Measurements from ENCODE around the gene DMD. TPM values are rescaled to one million over a fixed set of nuclear protein-coding genes. Genes with fewer than 3 reads are reported as not detected.
"Not testable (repeated sequence)": the region's sequence is repeated elsewhere in the genome, so short reads cannot be mapped to it uniquely, and the experiment has no call there.

Gene DMD
- total RNA-seq, 5 donors from 2014 or later (not counting 1 experiment from before 2014, with no cell fraction given): 0.73 to 1.6 (median 0.88) TPM; not detected in 1

GRCh38 chrX:33188881-33189280, 22.5 kb downstream of the DMD start:
- Histone ChIP-seq H3K36me3 (ENCODE audit: control insufficient read depth in 2 of 2, extremely low read depth in 1 of 2, insufficient read depth in 1 of 2, low read length in 1 of 2) (no peaks in the 10 kb centered on the region), H3K27ac (ENCODE audit: low read length) (no peak overlapping the region), H3K9me3 (no peaks in the 10 kb centered on the region), H3K27me3 (replicated peaks in 1 of 2; ENCODE audit: control insufficient read depth in 2 of 2, extremely low read depth in 1 of 2, insufficient read depth in 2 of 2, low read length in 1 of 2) (no peaks in the 10 kb centered on the region), H3K4me3 (ENCODE audit: control insufficient read depth in 1 of 2, extremely low read depth in 1 of 2, low read length in 1 of 2) (no peak overlapping the region), H3K4me1 (ENCODE audit: control insufficient read depth in 1 of 2, extremely low read depth in 1 of 2, insufficient read depth in 2 of 2, low read length in 2 of 2) (no peaks in the 10 kb centered on the region)
- peaks cover 0 to 4% (median 0%) of the 10 kb centered on the region in 3 donors for H3K9me3 Mint-ChIP-seq
- CTCF ChIA-PET: no interaction called here
- DNase-seq (no peak), ATAC-seq (replicated peaks in 1 of 4) (no peak)
- no peak overlapping the region for H3K27ac Mint-ChIP-seq
- H3K4me1 Mint-ChIP-seq: no peaks in the 10 kb centered on the region
- no peaks in the 10 kb centered on the region for H3K36me3 Mint-ChIP-seq
- H3K4me3 Mint-ChIP-seq: no peak overlapping the region
- H3K27me3 Mint-ChIP-seq: peaks cover 0 to 11% of the 10 kb centered on the region in 2 donors
- POLR2A ChIA-PET: no interaction called here

- no peak for ATAC-seq (replicated peaks in 1 of 4)
- Mint-ChIP-seq H3K27me3 (peaks cover 0 to 11% of the 10 kb centered on the region in 2 donors), H3K36me3 (no peaks in the 10 kb centered on the region), H3K27ac (no peak overlapping the region), H3K9me3 (peaks cover 0 to 4% (median 0%) of the 10 kb centered on the region in 3 donors), H3K4me3 (no peak overlapping the region), H3K4me1 (no peaks in the 10 kb centered on the region)
- ChIA-PET POLR2A (no interaction called here), CTCF (no interaction called here)
- Histone ChIP-seq H3K4me3 (ENCODE audit: control insufficient read depth in 1 of 2, extremely low read depth in 1 of 2, low read length in 1 of 2) (no peak overlapping the region), H3K36me3 (ENCODE audit: control insufficient read depth in 2 of 2, extremely low read depth in 1 of 2, insufficient read depth in 1 of 2, low read length in 1 of 2) (no peaks in the 10 kb centered on the region), H3K27ac (ENCODE audit: low read length) (no peak overlapping the region), H3K9me3 (no peaks in the 10 kb centered on the region), H3K4me1 (ENCODE audit: control insufficient read depth in 1 of 2, extremely low read depth in 1 of 2, insufficient read depth in 2 of 2, low read length in 2 of 2) (no peaks in the 10 kb centered on the region), H3K27me3 (replicated peaks in 1 of 2; ENCODE audit: control insufficient read depth in 2 of 2, extremely low read depth in 1 of 2, insufficient read depth in 2 of 2, low read length in 1 of 2) (no peaks in the 10 kb centered on the region)
- no peak for DNase-seq
- no CpG with 5 or more reads among the region's 3 CpGs for WGBS (ENCODE audit: insufficient coverage)
Measured at GRCh38 chrX:33188286-33188685, 23.1 kb downstream of the DMD start.

DNA sequence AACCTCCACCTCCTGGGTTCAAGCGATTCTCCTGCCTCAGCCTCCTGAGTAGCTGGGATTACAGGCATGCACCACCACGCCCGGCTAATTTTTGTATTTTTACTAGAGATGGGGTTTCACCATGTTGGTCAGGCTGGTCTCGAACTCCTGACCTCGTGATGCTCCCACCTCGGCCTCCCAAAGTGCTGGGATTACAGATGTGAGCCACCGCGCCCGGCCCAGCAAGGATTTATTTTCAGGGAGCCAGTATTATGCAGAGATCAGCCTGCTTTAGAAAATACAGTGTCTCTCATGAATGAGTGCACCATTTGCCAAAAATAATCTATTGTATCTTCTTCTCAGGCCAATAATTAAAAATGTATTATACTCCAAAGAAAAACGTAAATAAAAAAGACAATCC, 26.5 kb downstream of the DMD start:
- H3K27ac ChIP-seq (ENCODE audit: low read length); H3K4me3 ChIP-seq (ENCODE audit: control insufficient read depth in 1 of 2, extremely low read depth in 1 of 2, low read length in 1 of 2); H3K27me3 ChIP-seq (replicated peaks in 1 of 2; ENCODE audit: control insufficient read depth in 2 of 2, extremely low read depth in 1 of 2, insufficient read depth in 2 of 2, low read length in 1 of 2); POLR2A ChIA-PET; H3K4me1 Mint-ChIP-seq; H3K4me3 Mint-ChIP-seq; H3K9me3 Mint-ChIP-seq; H3K36me3 ChIP-seq (ENCODE audit: control insufficient read depth in 2 of 2, extremely low read depth in 1 of 2, insufficient read depth in 1 of 2, low read length in 1 of 2); H3K9me3 ChIP-seq; ATAC-seq (replicated peaks in 1 of 4); H3K4me1 ChIP-seq (ENCODE audit: control insufficient read depth in 1 of 2, extremely low read depth in 1 of 2, insufficient read depth in 2 of 2, low read length in 2 of 2); H3K36me3 Mint-ChIP-seq; H3K27ac Mint-ChIP-seq; CTCF ChIA-PET; DNase-seq: not testable (repeated sequence)
- WGBS (ENCODE audit: insufficient coverage): no CpG with 5 or more reads among the region's 10 CpGs
- H3K27me3 Mint-ChIP-seq: peaks cover 0 to 11% of the 10 kb centered on the region in 2 donors

- no peak for ATAC-seq (replicated peaks in 1 of 4)
- Mint-ChIP-seq H3K4me3 (no peak overlapping the region), H3K36me3 (no peaks in the 10 kb centered on the region), H3K9me3 (peaks cover 0 to 5% (median 3%) of the 10 kb centered on the region in 3 donors), H3K4me1 (no peaks in the 10 kb centered on the region), H3K27ac (no peak overlapping the region), H3K27me3 (peaks cover 0 to 7% of the 10 kb centered on the region in 2 donors)
- H3K9me3 ChIP-seq: no peaks in the 10 kb centered on the region
- H3K27ac ChIP-seq (ENCODE audit: low read length): no peak overlapping the region
- H3K4me3 ChIP-seq (ENCODE audit: control insufficient read depth in 1 of 2, extremely low read depth in 1 of 2, low read length in 1 of 2): no peak overlapping the region
- no peaks in the 10 kb centered on the region for H3K36me3 ChIP-seq (ENCODE audit: control insufficient read depth in 2 of 2, extremely low read depth in 1 of 2, insufficient read depth in 1 of 2, low read length in 1 of 2)
- ChIA-PET CTCF (no interaction called here), POLR2A (no interaction called here)
- no peak for DNase-seq
- no CpG with 5 or more reads among the region's 4 CpGs for WGBS (ENCODE audit: insufficient coverage)
- H3K4me1 ChIP-seq (ENCODE audit: control insufficient read depth in 1 of 2, extremely low read depth in 1 of 2, insufficient read depth in 2 of 2, low read length in 2 of 2): no peaks in the 10 kb centered on the region
- H3K27me3 ChIP-seq (replicated peaks in 1 of 2; ENCODE audit: control insufficient read depth in 2 of 2, extremely low read depth in 1 of 2, insufficient read depth in 2 of 2, low read length in 1 of 2): no peaks in the 10 kb centered on the region
Measured at GRCh38 chrX:33183361-33183760, 28.0 kb downstream of the DMD start.

- Mint-ChIP-seq H3K4me3 (no peak overlapping the region), H3K4me1 (no peaks in the 10 kb centered on the region), H3K9me3 (peaks cover 0 to 5% (median 3%) of the 10 kb centered on the region in 3 donors), H3K36me3 (no peaks in the 10 kb centered on the region), H3K27me3 (no peaks in the 10 kb centered on the region), H3K27ac (no peak overlapping the region)
- ATAC-seq (replicated peaks in 1 of 4) (no peak), DNase-seq (no peak)
- Histone ChIP-seq H3K4me1 (ENCODE audit: control insufficient read depth in 1 of 2, extremely low read depth in 1 of 2, insufficient read depth in 2 of 2, low read length in 2 of 2) (no peaks in the 10 kb centered on the region), H3K4me3 (ENCODE audit: control insufficient read depth in 1 of 2, extremely low read depth in 1 of 2, low read length in 1 of 2) (no peak overlapping the region), H3K9me3 (no peaks in the 10 kb centered on the region), H3K27me3 (replicated peaks in 1 of 2; ENCODE audit: control insufficient read depth in 2 of 2, extremely low read depth in 1 of 2, insufficient read depth in 2 of 2, low read length in 1 of 2) (no peaks in the 10 kb centered on the region), H3K27ac (ENCODE audit: low read length) (no peak overlapping the region), H3K36me3 (ENCODE audit: control insufficient read depth in 2 of 2, extremely low read depth in 1 of 2, insufficient read depth in 1 of 2, low read length in 1 of 2) (no peaks in the 10 kb centered on the region)
- POLR2A ChIA-PET: no interaction called here
- WGBS (ENCODE audit: insufficient coverage): no CpG with 5 or more reads among the region's 1 CpG
- CTCF ChIA-PET: no interaction called here
Measured at GRCh38 chrX:33178690-33179089, 32.7 kb downstream of the DMD start.

DNA sequence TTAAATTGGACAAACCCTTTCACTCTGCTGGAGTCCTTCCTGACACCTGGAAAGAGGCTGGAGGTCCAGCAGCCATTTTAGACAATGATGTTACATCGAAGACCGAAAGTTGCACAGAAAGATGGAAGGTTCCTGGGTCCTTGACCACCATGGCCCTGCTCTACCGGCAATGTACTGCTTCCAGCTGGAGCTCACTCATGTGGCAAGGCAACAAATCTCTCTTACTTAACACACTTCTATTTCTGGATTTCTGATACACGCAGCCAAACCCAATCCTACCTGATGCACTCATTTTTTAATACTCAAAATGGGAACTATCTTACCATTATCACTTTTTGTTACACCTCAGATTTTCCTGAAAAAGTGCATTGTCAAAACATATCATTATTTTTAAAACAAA, 33.1 kb downstream of the DMD start:
- Histone ChIP-seq H3K4me1 (ENCODE audit: control insufficient read depth in 1 of 2, extremely low read depth in 1 of 2, insufficient read depth in 2 of 2, low read length in 2 of 2) (no peaks in the 10 kb centered on the region), H3K9me3 (no peaks in the 10 kb centered on the region), H3K27ac (ENCODE audit: low read length) (no peak overlapping the region), H3K27me3 (replicated peaks in 1 of 2; ENCODE audit: control insufficient read depth in 2 of 2, extremely low read depth in 1 of 2, insufficient read depth in 2 of 2, low read length in 1 of 2) (no peaks in the 10 kb centered on the region), H3K36me3 (ENCODE audit: control insufficient read depth in 2 of 2, extremely low read depth in 1 of 2, insufficient read depth in 1 of 2, low read length in 1 of 2) (no peaks in the 10 kb centered on the region), H3K4me3 (ENCODE audit: control insufficient read depth in 1 of 2, extremely low read depth in 1 of 2, low read length in 1 of 2) (no peak overlapping the region)
- ChIA-PET CTCF (no interaction called here), POLR2A (no interaction called here)
- Mint-ChIP-seq H3K4me1 (no peaks in the 10 kb centered on the region), H3K9me3 (peaks cover 0 to 5% (median 3%) of the 10 kb centered on the region in 3 donors), H3K36me3 (no peaks in the 10 kb centered on the region), H3K4me3 (no peak overlapping the region), H3K27ac (no peak overlapping the region), H3K27me3 (no peaks in the 10 kb centered on the region)
- ATAC-seq (replicated peaks in 1 of 4) (no peak), DNase-seq (no peak)
- WGBS (ENCODE audit: insufficient coverage): no CpG with 5 or more reads among the region's 4 CpGs

GRCh38 chrX:33175201-33175600, 36.1 kb downstream of the DMD start:
- Histone ChIP-seq H3K27ac (ENCODE audit: low read length) (no peak overlapping the region), H3K9me3 (no peaks in the 10 kb centered on the region), H3K4me1 (ENCODE audit: control insufficient read depth in 1 of 2, extremely low read depth in 1 of 2, insufficient read depth in 2 of 2, low read length in 2 of 2) (no peaks in the 10 kb centered on the region), H3K36me3 (ENCODE audit: control insufficient read depth in 2 of 2, extremely low read depth in 1 of 2, insufficient read depth in 1 of 2, low read length in 1 of 2) (no peaks in the 10 kb centered on the region), H3K27me3 (replicated peaks in 1 of 2; ENCODE audit: control insufficient read depth in 2 of 2, extremely low read depth in 1 of 2, insufficient read depth in 2 of 2, low read length in 1 of 2) (no peaks in the 10 kb centered on the region), H3K4me3 (ENCODE audit: control insufficient read depth in 1 of 2, extremely low read depth in 1 of 2, low read length in 1 of 2) (no peak overlapping the region)
- peaks cover 0 to 3% (median under 1%) of the 10 kb centered on the region in 3 donors for H3K9me3 Mint-ChIP-seq
- H3K4me1 Mint-ChIP-seq: no peaks in the 10 kb centered on the region
- H3K4me3 Mint-ChIP-seq: no peak overlapping the region
- no peaks in the 10 kb centered on the region for H3K27me3 Mint-ChIP-seq
- ChIA-PET CTCF (no interaction called here), POLR2A (no interaction called here)
- DNase-seq (no peak), ATAC-seq (replicated peaks in 1 of 4) (no peak)
- WGBS (ENCODE audit: insufficient coverage): no CpG with 5 or more reads among the region's 1 CpG
- H3K27ac Mint-ChIP-seq: no peak overlapping the region
- H3K36me3 Mint-ChIP-seq: no peaks in the 10 kb centered on the region
